Skeletal muscle cell (primary cell): Measurements from ENCODE around the gene TBXAS1.

Experiments used
- DNase-seq: peaks from one replicate; pipeline ENCODE4 v3.0.0-alpha.2; 2010; ENCODE audit warnings: low read depth
- H3K4me3 ChIP-seq: 2 replicates; pipeline ENCODE4 v1.5.1; 2011; ENCODE audit warnings: low read depth, mild to moderate bottlenecking, control low read depth, low read length, moderate library complexity

The TBXAS1 gene

DNA sequence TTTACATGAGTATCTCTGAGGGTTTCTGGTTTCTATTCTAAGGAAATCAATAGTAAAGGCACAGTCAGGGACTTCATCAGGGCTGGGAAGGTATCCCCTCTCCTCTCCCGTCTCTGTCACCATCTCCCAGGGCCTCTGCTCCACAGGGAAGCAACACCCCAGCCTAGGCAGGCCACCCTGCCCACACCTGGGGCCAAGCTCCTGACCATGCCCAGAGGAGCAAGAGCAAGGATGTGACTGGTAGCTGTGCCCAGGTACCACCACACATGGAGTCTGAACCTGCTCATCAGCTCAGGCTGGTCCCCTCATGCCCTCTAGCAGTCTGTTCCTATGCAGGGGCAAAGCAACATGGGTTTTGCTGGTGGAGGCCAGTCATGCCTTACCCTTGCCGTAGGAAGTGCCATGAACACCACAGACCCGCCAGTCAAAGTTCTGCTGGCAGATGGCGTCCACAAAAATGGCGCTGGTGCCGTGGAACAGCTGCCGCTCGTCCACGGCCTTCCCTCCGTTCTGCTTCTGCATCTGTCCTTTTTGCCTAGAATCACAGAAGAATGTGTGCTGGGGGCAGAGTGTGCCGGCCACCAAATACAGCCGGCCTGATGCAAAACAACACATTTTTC is 196.9 kb downstream of the TBXAS1 start:
- no peak overlapping the region for H3K4me3 ChIP-seq
- no peak for DNase-seq

DNA sequence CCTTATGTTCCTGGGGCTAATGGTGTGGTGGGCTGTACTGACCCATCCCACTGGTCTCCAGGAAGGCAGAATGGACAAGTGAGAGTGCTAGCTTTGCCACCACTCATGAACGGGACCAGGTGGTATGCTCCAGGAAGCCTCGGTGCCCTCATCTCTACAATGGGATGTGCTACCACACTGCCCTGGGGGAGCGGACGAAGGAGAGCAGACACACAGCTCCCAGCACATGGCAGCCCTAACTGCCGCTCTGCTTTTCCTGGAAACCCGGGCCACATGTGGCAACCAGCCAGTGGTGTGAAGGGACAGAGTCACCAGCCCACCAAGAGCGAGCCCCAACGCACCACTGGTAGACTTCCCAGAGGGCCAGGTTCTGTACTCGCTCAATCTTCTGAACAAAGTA is 197.9 kb downstream of the TBXAS1 start:
- no peak overlapping the region for H3K4me3 ChIP-seq
- DNase-seq = no peak

DNA sequence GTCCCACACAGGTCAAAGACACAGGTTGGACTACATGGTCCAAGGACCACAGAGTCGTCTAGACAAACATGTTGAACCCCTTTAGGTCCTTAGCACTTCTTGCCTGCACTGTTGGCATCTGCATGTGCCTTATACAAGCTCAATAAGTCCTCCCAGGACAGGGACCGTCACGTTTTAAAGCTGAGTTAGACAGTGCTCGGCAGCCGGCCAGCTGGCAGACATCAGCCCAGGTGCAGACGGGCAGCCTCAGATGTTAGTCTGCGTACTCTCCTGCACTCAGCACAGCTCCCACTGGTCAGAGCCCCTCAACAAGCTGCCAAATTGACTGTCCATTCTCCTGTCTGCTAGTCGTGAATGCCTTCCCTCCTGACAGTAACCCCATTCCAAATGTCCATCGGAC is 198.8 kb downstream of the TBXAS1 start:
- DNase-seq = no peak
- no peak overlapping the region for H3K4me3 ChIP-seq

DNA sequence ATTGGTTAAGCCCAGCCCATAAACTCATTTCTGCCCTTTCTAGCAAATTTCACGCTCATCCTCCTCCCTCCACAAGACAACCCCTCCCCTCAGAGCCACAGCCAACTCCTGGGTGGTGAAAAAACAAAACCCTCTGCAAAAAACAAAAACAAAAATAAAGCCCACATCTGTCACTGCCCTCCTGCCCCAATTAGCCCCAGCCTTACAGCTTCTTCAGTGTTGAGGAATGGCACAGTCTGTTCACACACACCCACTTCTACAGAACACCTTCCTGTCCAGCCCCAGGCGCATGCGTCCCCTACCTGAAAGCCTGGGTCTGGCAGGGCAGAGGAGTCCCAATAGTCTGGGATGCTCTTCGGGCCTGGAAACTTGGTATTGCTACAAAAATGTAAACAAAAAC is 199.2 kb downstream of the TBXAS1 start:
- no peak for DNase-seq
- no peak overlapping the region for H3K4me3 ChIP-seq

DNA sequence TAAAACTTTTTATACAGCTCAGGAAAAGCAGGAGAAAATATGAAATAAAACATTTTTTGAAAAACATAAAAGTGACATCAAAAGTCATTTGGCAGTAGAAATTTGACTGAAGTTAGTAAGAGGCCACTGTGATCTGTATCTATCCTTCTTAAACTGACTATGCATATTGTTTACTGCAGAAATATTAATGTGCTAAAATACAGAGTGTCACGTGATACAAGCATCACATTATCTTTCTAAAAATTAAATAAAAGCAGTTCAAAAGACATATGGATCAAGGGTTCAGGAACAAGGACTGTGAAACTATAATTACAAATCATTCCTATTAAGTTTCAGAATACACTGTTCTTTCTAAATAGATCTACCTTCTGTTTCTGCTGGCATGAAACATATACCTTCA is 200.0 kb downstream of the TBXAS1 start:
- no peak for DNase-seq
- no peak overlapping the region for H3K4me3 ChIP-seq

DNA sequence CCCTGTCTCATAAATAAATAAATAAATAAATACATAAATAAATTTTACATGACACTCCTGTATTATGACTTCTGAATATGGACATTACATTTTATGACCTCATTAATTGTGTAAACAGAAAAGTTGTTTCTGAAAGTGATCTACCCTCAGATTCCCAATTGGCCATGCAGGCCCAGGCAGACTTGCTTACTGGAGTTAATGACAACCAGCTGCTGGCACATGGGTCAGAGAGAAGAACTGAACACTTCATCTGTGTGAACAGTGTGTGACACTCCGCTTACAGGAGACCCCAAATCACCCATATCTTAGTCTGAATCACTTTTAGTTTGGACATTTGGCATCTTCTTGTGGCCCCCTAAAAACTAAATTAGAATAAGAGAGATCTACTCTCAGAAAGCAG is 202.3 kb downstream of the TBXAS1 start:
- DNase-seq = no peak
- H3K4me3 ChIP-seq = no peak overlapping the region

DNA sequence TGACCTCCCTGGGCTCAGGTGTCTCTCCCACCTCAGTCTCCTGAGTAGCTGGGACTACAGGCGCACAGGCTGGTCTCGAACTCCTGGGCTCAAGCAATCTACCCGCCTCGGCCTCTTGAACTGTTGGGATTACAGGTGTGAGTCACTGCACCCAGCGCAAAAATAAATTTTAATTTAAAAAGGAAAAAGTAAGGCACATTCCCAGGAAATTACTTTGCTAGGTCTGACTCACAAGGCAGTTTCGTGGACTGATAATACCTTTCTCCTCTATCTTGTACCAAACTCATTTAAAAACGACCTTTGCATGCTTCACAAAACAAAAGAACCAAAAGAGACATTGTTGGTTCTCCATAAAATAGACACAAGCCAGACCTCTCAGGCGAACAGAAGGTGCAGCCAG is 204.0 kb downstream of the TBXAS1 start:
- DNase-seq = no peak
- H3K4me3 ChIP-seq = no peak overlapping the region

DNA sequence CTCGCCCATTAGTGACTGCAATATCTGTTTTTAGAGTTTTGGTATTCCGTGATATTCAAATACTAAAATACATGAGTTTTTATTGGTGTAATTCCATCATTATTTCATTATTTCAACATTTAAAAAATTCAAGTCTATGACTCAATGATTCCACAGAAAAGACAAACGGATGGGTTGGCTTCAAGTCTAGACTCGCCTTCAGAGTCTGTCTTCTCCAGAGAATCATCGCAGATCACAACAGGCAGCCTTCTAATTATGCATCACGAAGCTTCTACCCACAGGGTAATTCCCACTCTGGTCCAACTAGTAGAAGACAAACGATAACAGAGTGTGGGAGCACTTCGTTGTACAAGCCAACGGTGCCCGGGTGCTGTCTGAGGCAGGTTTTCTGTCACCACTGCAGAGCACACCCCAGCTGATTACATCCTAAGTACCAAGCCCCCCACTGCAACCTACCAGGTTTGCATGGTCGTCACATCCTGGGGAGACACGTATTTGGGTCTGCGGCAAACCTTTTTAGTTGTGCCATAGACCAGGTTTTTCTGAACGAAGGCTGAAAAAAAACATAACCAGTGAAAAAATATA is 204.8 kb downstream of the TBXAS1 start:
- H3K4me3 ChIP-seq = no peak overlapping the region
- DNase-seq = no peak

DNA sequence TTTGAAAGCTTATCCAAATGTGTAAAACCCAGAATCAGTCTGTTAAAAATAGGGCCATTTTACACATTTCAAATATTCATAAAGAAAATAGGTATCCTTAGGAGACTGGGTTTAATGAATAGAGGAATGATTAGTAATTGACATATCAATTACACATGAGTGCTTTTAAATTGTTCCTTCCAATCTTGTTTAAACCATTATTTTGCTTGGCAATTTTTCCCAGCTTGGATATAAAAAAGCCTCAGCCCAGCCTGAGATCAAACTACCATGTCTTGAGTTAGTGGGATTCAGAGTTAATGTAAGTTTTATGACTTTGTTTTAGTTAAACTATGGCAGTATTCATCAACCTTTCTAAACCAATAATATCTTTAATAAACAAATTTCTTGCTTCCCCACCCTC is 205.4 kb downstream of the TBXAS1 start:
- DNase-seq = no peak
- no peak overlapping the region for H3K4me3 ChIP-seq

DNA sequence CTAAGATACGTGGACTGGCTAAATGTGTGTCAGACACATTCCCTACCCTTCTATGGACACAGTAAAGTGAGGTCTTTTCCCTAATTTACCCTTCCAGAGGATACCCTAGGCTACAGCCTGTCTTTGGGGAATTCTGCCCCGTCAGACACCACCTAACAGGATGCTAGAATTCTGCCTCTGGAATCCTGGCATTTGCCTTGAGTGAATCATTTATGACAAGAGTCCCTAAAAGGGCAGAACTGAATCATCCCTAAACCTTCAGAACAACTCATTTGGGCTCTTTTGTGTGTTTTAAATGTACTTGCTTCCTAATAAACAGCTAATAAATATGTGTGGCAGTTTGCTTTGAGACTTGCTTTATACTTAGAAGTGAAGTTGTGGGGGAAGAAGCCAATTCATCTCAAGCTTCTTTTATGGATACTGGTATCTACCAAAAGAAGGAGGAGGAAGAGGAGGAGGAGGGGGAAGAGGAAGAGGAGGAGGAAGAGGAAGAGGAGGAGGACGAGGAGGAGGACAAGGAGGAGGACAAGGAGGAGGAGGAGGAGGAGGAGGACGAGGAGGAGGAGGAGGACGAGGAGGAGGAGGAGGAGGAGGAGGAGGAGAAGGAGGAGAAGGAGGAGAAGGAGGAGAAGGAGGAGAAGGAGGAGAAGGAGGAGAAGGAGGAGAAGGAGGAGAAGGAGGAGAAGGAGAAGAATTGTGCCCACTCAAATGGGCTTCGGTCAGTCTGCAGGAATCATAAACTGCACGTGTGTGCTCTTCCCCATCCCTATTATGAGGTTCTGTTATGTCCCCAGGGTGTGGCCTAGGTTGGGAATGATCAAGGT is 206.5 kb downstream of the TBXAS1 start:
- no peak overlapping the region for H3K4me3 ChIP-seq
- DNase-seq = peak; percentile 45

DNA sequence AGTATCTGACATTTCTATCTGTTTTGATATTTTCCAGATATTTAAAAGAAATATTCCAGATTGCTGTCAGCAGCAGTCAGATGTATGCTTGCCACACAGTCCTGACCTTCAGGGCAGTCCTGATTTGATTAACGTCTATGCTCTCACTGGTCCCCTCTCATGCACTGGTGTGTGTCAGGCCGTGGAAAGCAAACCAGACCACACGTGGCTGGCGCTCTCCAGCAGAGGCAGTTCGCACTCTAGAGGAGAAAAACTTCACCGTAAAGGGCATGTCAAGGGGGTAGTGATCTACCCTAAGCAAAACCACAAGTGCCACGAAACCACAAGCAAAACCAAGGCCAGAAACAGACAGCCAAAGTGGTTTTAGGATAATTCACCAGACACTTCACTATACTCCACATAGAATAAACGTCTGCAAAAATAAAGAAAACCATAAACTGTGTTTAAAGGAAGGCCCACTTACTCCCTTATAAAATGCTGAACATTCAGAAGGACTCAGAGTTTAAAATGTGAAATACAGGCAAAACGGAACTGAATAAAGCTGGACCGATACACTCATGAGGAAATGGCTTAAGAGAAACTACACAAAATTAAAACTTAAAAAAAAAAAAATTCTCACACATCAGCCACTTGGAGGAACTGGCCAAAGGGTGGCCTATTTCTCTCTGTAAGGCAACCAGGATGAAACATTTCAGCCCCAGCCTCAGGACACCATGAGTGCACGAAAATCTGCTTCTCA is 207.3 kb downstream of the TBXAS1 start:
- no peak for DNase-seq
- H3K4me3 ChIP-seq = no peak overlapping the region

DNA sequence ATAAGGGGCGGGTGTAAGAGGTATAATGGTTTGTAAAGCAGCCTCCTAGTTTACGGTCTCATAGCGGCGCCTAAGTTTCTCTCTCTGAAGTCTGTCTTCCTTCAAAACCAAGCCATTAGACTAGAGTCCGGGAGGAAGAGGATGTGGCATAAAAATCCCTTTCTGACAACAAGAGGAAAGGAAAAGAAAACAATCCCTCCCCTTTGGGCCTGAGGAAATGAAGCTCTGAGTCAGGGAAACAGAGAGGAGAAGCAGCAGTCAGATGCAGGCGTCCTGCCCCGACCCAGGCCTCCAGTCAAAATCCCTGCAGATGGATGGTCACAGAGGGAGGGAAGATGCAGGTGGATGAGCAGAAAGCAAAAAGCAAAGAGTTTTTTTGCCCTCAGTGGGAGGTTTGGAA is 210.0 kb downstream of the TBXAS1 start:
- no peak for DNase-seq
- no peak overlapping the region for H3K4me3 ChIP-seq

DNA sequence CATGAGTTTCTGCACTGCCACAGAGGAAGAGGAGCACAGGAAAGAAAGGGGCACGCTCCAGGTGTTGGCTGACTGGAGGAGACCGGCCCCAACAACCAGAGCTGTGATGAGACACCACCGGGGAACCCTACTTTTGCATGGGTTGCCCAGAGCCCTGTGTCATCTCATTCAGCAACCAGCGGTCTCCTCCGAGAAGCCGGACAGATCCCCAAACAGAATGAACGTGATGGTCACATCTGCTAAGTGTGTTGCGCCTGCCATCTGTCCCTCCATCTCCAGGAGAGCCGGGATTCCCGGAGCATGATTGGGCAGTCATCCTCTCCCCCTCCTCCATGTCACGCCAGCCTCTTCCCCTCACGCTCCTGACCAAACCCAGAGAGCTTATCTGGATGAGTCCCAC is 210.8 kb downstream of the TBXAS1 start:
- DNase-seq = no peak
- H3K4me3 ChIP-seq = no peak overlapping the region

DNA sequence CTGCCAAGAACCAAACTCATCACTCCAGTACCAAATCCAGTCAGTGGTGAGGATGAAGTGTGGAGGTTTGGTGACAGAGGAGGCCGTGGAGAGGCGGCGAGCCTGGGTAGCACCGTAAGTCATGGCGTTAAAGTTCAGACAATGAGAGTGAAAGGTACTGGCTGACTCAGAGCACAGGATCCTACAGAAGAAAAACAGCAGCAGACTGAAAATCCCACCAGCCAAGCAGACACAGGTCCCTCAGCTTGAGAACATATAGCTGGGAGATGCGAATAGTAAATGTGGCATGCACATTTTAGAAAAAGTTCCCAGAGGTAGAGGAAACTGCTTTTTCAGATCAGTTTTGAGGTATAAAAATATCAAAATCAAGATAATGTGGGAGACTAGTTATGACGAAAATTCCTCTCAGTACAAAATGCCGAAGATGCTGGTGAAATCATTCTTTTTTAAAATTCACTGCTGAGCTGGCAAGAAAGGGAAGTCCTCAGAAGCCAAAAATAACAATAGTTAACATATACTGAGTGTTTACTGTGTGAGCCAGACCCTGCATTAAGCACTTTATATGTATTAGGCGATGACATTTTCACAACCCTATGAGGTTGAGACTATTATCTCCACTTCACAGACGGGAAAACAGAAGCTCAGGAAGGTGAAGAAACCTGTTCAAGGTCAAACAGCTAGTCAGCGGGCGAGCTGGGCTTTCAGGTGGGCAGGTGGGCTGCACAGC is 212.8 kb downstream of the TBXAS1 start:
- peak; percentile 33 for DNase-seq

DNA sequence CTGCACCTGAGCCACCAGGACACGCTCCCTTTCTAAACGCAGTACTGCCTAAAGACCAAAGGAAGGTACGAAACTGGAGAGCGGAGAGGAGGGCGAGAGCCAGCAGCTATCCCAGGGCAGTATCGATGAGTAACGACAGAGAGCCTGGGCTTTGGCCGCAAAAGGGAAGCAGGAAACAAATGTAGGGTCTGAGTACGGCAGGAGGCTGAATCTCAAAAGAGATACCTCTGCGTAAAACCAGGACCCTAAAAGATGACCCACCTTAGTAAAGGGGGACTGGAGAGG is 213.3 kb downstream of the TBXAS1 start:
- DNase-seq = no peak
- no peak overlapping the region for H3K4me3 ChIP-seq

More for the DNA sequence above, 212.8 kb downstream of the TBXAS1 start:
- no peak overlapping the region for H3K4me3 ChIP-seq

DNA sequence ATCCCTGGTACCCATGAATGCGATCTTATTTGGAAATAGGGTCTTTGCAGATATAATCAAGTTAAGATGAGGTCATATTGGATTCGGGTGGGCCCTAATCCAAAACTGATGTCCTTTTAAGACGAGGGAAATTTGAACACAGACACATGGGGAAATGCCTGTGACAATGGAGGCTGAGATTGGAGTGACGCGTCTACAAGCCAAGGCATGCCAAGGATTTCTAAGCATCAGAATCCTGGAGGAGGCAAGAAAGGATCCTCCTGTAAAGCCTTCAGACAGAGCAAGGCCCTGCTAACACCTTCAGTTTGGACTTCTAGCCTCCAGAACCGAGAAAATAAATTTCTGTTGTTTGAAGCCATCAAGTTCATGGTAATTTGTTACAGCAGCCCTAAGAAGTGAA is 215.2 kb downstream of the TBXAS1 start:
- no peak for DNase-seq

DNA sequence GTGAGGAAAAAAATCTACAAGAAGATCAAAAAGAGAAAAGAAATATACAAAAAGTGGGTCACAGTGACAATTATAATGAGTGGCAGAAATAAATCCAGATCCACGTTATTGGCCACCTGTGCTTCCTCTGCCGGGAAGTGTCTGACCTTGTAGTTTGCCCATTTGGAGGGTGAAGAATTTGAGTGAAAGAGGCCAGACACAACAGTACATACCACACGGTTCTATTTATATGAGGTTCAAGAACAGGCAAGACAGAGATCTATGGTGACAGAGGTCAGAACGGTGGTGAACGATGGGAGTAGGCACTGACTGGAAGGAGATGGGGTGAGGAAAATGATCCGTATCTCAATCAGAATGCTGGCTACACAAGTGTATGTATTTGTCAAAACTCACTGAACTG is 216.6 kb downstream of the TBXAS1 start:
- no peak for DNase-seq
- H3K4me3 ChIP-seq = no peak overlapping the region

More for the DNA sequence above, 215.2 kb downstream of the TBXAS1 start:
- H3K4me3 ChIP-seq = no peak overlapping the region

DNA sequence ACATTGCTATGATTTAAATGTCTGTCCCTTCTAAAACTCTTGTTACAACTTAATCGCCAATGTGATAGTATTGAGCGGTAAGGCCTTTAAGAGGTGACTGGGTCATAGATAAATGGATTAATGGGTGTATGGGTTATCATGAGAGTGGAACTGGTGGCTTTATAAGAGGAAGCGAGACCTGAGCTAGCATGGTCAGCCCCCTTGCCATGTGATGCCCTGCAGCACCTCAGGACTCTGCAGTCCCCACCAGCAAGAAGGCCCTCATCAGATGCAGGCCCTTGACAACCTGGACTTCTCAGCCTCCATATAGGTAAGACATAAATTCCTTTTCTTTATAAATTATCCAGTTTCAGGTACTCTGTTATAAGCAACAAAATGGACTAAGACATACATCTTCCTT is 218.1 kb downstream of the TBXAS1 start:
- H3K4me3 ChIP-seq = no peak overlapping the region
- DNase-seq = no peak

DNA sequence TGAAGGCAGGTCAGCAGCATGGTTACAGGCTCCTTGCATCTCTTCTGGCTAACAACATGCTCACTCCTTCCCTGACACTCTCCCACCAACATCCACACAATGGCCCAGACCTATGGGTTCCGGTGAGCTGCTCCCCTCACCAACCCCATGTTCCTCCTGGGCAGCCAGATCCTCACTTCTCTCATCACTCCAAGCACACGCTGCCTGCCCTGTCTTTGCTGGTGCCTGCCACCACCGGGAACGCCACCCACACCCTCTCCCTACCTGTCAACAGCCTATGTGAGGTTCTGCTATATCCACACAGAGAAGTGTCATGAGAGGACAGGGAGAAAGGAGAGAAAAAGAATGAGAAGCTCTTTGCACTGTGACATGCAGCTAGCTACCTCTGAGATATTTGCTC is 219.1 kb downstream of the TBXAS1 start:
- no peak overlapping the region for H3K4me3 ChIP-seq
- DNase-seq = no peak

DNA sequence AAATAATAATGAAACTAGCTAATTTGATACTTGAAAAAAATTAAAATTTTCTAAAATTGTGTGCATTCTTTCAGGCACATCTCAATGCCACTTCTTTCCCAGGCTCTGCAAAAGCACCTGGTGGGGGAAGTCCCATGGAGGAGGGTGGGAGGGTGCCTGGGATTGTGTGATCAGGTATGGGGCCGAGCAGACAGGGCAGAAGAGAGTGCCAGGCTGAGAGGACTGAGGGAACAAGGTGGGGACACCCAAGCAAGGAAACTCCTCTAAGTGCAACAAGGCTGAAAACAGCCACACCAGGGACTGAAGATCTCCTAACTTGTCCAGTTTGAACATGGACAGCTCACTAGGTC is 219.9 kb downstream of the TBXAS1 start:
- DNase-seq = no peak
- no peak overlapping the region for H3K4me3 ChIP-seq
